ENCODE measurements around the gene SH2D2A.
A peak's percentile ranks its signal among the peaks of the same experiment; 100 is the strongest.

The SH2D2A gene

GRCh38 chr1:156806512-156807440 is 9.9 kb downstream of the SH2D2A start:
- Histone ChIP-seq H3K27ac (peak overlapping the region in 4 of 21 experiments; percentile 5 to 33 (median 17)), H3K4me3 (no peak overlapping the region)

- Histone ChIP-seq H3K4me3 (no peak overlapping the region), H3K27ac (peak overlapping the region in 6 of 21 experiments; percentile 5 to 45 (median 25))
These were observed 10.7 kb downstream of the SH2D2A start for GRCh38 chr1:156805766-156806511.

- Histone ChIP-seq H3K27ac (peak overlapping the region in 5 of 21 experiments; percentile 11 to 45 (median 44)), H3K4me3 (no peak overlapping the region)
These were observed 11.9 kb downstream of the SH2D2A start for GRCh38 chr1:156804572-156805243.

GRCh38 chr1:156804026-156804425 is 12.6 kb downstream of the SH2D2A start:
- Histone ChIP-seq H3K4me3 (no peak overlapping the region), H3K27ac (peak overlapping the region in 1 of 21 experiments; percentile 44)

- Histone ChIP-seq H3K4me3 (no peak overlapping the region), H3K27ac (no peak overlapping the region)
These were observed 13.4 kb downstream of the SH2D2A start for GRCh38 chr1:156803086-156803851.

- H3K27ac ChIP-seq = no peak overlapping the region
- no peak overlapping the region for H3K4me3 ChIP-seq
These were observed 14.2 kb downstream of the SH2D2A start for GRCh38 chr1:156802421-156802935.

- Histone ChIP-seq H3K27ac (peak overlapping the region in 2 of 21 experiments; percentile 12), H3K4me3 (no peak overlapping the region)
These were observed 15.1 kb downstream of the SH2D2A start for GRCh38 chr1:156801409-156802121.

- Histone ChIP-seq H3K27ac (no peak overlapping the region), H3K4me3 (no peak overlapping the region)
These were observed 19.3 kb downstream of the SH2D2A start for GRCh38 chr1:156797212-156797871.

GRCh38 chr1:156796340-156797097 is 20.1 kb downstream of the SH2D2A start:
- no peak overlapping the region for H3K4me3 ChIP-seq

GRCh38 chr1:156795787-156796186 is 20.9 kb downstream of the SH2D2A start:
- Histone ChIP-seq H3K4me3 (no peak overlapping the region), H3K27ac (no peak overlapping the region)

More at GRCh38 chr1:156796340-156797097, 20.1 kb downstream of the SH2D2A start:
- H3K27ac ChIP-seq = no peak overlapping the region

GRCh38 chr1:156795374-156795733 is 21.3 kb downstream of the SH2D2A start:
- peak overlapping the region in 1 of 21 experiments; percentile 20 for H3K27ac ChIP-seq

GRCh38 chr1:156794506-156795373 is 21.9 kb downstream of the SH2D2A start:
- no peak overlapping the region for H3K27ac ChIP-seq
- no peak overlapping the region for H3K4me3 ChIP-seq

More at GRCh38 chr1:156795374-156795733, 21.3 kb downstream of the SH2D2A start:
- H3K4me3 ChIP-seq = no peak overlapping the region

- Histone ChIP-seq H3K27ac (no peak overlapping the region), H3K4me3 (no peak overlapping the region)
These were observed 26.9 kb downstream of the SH2D2A start for GRCh38 chr1:156789621-156790318.

GRCh38 chr1:156788136-156788535 is 28.5 kb downstream of the SH2D2A start:
- no peak overlapping the region for H3K4me3 ChIP-seq
- H3K27ac ChIP-seq = no peak overlapping the region

GRCh38 chr1:156786640-156787039 is 30.0 kb downstream of the SH2D2A start:
- H3K4me3 ChIP-seq = no peak overlapping the region

GRCh38 chr1:156785458-156785857 is 31.2 kb downstream of the SH2D2A start:
- Histone ChIP-seq H3K4me3 (no peak overlapping the region), H3K27ac (no peak overlapping the region)

More at GRCh38 chr1:156786640-156787039, 30.0 kb downstream of the SH2D2A start:
- H3K27ac ChIP-seq = no peak overlapping the region

Measured in skin epidermis (tissue), 12 donors.